NCI-H128 (cell line): Measurements from ENCODE around the gene AKAP8L.

Experiments used
- DNase-seq: peaks from one replicate; lab custom pipeline; 2025; ENCODE audit not compliant: unreplicated experiment; lab: John Stamatoyannopoulos, UW

Gene AKAP8L

DNA sequence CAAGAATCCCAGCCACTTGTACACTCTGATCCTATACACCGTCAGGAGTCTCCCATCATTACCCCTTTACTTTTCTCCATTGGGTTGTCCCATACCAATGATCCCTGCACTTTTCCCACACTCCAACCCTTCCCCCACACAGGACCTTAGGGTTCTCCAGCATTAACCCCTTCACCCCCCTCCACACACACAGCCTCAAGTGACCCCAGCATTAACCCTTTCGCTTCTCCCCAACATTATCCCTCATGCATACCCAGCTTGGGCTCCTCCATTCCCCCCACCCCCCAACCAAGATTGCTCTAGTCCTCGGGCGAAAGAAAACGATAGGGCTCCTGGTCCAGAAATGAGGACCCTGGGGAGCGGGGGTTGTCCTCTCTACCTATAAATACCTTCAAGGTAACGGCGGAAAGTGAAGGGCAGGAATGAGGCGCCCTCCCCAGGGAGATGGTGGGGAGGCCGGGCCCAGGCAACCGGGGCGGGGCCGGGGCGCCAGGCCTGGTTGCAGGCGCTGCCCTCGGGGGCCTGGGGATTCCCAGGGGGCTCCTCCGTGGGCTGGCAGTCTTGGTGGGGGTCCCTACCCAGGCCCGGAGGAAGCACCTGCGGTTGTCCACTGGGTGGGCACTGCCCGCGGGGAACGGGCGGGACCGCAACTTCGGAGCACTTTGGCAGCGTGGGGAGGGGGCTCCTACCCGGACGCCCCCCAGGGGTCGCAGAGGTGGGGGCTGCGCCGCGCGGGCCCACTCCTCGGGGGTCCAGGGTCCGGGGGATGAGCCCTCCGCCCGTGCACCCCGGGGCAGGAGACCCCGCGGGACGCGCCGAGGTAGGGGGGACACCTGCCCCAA is 30.2 kb upstream of the AKAP8L start:
- DNase-seq: no peak

DNA sequence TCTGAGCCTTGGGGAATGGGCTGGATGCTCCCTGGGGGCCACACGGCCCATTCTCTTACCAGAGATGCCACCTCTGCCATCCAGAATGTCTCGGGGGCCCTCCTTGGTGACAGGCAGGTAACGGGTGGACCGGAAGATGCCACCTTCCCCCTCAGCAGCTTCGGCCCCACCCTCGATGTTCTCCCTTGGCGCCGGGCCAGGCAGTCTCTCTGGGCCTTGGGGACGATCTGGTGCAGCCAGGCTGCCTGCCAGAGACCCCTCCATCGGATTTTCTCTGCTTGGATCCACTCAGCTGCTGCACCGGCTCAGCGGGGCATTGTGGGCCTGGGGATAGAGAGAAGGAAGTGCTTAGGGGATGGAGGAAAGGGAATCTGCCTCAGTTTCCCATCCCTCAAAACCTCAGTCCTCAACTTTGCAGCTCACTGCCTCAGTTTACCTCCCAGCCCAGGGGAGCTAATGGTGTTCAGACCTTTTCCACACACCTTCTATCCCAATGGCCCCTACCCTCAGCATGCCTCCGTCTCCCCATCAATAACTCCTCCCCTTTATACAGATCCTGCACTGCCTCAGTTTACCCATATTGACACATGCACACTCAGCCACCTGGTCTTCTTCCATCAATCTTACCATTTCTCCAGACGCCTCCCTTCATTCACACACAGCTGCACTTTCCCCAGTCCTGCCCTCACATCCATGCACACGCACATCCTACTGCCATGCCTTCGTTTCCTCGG is 29.4 kb upstream of the AKAP8L start:
- DNase-seq: no peak

DNA sequence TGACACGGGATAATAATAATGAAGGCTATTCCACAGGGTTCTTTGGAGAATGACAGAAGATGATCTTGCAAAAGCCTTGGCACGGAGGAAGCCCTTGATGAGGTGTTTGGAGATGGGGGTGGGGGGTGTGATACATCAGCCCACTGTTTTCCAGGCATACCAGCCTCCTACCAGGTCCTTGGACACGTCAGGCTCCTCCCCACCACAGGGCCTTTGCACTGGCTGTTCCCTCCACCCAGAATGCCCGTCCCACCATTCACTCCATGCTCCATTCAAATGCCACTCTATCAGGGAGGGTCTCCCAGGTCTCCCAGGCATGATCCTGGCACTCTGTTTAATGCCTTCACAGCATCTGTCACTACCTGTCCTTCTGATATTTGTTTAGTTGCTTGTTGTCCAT is 28.3 kb upstream of the AKAP8L start:
- DNase-seq: no peak

DNA sequence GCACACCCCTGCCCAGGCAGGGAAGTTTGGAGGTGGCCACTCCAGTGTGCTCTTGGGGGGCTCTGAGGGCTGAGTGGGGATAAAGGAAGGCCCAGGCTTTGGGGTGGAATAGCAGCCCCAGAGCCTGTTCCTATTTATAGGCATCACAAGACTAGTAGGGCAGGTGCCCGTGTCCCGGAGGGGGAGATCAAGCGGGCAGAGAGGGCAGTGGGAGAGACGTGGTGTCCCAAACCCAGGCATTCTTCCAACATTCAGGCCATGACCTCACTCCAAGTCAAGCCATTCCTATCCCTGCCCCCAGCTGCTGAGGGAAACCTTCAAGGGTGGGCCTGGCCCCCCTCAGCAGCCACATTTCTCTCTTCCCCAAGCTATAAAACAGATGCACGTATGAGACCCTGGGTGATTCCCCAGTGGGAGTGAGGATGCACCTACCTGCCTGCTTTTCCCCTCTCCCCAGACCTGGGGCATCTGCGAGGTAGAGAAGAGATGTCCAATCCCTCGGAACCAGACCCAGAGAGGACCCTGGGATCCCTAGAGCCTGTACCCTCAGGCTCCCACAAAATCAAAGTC is 27.1 kb upstream of the AKAP8L start:
- DNase-seq: no peak

DNA sequence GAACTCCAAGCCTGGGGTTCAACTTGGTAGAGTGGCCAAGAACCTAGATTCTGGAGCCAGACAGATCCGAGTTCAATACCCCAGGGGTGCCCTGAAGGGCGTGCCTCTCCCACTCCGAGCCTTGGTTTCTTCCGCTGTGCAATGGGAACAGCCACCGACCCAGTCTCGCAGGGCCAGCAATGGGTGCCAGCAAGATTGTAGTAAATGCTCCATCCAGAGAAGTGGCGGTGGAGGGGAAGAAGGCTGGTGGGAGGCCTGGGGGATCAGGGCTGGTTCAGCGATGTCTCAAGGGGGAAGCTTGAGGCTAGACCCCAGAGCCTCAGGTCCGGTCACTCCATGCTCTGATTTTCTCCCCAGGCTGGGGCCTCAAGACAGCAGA is 26.4 kb upstream of the AKAP8L start:
- DNase-seq: no peak

DNA sequence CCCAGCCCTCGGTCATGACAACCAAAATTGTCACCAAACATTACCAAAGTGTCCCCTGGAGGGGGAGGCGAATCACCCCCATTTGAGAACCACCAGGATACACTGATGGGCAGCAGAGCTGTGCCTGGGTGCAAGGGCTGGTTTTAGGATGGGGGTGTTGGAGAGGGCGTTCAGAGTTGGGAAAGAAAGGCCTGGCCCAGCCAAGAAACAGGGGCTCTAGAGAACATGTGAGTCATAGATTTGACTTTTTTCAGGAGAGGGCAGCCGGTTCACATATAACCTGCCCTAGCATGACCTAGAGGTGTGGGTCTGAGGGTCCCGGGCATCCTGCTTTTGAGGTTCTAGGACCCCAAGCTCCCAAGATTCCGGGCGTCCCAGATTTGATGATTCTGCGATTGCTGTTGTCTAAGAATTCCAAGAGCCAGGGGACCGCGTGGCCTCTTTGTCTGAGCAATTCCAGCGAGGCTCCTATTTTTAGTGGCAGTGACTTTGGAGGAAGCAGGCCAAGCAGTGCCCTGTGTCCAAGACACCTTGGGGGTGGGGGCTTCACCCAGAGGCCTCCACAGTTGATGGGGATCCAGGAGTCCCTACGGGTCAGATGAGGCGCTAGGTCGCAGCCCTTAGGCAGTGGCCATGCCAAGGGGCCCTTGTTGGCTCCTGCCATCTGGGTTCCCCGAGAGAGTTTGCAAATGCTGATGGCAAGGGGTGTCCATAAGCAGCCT is 25.9 kb upstream of the AKAP8L start:
- DNase-seq: no peak

DNA sequence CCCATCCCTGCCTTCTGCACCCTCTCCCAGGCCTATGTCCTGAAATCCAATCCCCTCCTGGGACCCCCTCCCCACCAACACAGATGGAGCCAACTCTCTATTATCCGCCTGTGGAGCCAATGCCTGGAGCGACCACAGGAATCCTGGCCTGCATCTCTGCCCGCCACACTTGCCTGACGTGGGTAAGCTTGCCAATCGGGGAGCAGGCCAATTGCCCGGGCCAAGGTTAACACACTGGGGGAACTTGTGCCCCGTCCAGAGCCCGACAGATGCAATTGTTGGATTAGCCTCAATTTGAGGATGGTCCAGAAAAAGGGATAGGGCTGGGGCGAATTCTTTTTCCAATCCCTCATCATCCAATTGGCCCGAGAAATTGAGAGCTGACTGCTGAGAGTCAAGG is 25.1 kb upstream of the AKAP8L start:
- DNase-seq: no peak

DNA sequence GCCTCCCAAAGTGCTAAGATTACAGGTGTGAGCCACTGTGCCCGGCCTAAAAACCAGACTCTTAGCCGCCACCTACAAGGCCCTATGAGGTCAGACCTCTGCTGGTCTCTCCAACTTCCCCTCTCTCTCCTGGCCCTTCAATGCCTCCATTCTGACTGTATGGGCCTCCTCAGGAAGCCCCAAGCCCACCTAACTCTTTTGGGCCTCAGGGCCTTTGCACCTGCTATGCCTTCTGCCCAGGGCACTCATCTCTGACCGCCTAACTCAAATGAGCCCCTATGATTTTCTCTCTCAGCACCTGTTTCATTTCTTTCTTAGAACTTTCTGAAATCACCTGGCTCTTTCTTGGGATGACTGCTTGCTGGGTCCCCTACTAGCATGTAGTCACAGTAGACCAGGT is 24.5 kb upstream of the AKAP8L start:
- no peak for DNase-seq

DNA sequence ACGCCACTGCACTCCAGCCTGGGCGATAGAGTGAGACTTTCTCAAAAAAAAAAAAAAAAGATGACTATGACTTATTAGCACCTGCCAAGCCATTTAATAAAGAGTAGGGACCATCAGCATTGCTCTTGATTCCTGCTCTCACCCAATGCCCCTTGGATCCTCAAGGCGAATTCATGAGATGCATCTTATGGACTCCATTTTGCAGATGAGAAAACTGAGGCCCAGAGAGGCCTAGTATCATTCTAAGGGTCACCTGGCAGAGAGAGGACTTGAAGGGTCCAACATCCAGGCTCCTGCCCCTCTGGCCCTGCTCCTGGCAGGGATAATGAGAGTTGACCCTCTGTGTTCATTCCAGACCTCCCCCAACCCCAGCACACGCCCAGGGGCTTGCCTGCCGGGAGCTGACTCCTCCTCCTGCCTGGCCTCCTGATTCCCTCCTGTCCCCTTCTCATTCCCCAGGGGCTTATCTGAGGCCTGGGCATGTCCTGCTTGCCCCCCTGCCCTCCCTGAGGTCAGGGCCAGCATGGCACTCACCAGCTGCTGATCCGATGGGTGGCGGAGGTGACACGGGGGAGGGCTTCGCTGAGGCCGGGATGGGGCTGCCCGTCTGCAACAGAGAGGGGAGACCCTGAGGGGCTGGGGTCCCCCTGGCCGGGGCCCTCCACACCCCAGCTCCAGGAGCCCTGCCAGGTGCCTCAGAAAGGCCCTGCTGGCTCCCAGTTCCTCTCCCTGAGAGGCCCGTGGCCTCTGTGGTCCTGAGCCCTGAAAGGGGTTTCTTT is 23.5 kb upstream of the AKAP8L start:
- DNase-seq: no peak

DNA sequence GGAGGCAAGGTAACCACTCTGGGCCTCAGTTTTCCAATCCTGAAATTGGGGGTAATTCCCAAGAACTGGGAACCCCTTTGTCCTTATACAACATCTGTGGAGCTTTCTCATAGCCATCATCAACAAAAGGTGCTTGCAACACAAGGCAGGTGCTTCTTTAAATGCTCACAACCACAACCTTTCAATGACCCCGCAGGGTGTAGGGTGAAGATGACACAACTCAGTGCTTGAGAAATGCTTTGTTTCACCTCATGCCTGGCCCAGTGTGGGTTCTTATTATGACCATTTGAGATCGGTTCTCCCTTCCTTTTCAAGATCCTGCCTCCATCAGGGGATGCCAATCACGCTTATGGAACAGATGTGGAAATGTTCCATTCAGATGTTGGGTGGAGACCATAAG is 22.5 kb upstream of the AKAP8L start:
- DNase-seq: no peak

DNA sequence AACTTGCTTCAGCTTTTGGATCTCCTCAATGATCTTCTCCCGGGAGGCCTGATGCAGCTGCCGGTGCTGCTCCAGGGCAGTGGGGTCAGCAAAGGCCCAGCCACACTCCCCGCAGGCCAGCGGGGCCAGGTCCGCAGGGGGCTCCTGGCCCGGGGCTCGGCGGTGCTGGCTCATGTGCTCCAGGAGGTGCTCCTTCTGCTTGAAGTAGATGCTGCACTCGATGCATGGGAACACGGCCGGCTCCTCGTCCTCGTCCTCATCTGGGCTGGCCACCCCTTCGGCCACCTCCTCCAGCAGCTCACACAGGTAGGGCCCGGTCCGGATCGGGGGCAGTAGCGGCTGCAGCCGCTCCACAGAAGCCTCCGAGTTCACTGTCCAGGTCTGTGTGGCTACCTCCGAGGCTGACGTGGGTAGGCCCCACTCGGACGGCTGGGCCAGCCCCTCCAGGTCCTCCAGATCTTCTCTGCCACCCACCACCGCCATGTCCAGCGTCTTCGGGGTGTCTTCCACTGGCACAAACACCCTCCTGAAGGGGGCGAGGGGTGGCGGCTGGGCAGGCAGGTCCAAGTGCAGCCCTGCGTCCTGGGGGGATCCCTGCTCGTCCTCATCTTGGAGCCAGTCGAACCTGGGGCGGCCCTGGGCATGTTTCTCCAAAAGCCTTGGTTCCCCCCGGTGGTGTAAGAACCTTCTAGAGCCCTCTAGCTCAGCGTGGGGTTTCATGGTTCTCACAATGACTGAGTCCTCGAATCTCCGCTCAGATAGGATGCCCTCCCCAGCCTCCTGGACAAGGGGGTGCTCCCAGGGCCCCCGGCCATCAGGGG is 21.2 kb upstream of the AKAP8L start:
- DNase-seq: no peak

DNA sequence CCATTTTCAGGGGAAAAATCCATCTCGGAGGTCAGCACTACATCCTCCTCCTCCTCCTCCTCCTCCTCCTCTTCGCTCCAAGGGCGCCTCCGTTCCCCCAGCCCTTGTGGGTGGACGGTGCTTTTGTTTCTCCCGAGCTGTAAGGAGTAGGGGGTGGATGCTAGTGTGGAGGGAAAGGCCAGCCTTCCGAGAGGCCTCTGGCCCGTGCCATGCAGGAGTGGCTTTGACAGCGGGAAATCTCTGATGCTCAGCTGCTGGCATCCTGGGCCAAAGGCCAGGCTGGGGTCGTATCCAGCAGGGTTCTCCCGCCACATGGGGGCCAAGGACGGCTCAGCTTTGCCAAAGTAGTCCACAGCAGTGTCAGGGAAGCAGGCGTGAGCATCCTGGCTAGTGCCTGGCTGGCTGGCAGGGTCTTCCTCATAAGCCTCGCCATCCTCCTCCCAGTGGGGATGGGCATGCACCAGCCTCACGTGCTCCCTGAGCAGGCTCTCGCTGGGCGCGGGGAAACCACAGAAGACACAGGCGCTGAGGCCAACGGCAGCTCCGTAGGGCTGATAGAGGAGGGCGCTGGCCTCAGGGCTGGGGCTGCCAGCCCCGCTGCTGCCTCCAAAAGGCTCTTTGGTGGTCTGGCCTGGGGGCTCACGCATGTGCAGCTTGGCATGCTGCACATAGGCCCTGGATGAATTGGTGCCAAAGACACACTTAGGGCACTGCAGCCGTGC is 20.5 kb upstream of the AKAP8L start:
- no peak for DNase-seq

DNA sequence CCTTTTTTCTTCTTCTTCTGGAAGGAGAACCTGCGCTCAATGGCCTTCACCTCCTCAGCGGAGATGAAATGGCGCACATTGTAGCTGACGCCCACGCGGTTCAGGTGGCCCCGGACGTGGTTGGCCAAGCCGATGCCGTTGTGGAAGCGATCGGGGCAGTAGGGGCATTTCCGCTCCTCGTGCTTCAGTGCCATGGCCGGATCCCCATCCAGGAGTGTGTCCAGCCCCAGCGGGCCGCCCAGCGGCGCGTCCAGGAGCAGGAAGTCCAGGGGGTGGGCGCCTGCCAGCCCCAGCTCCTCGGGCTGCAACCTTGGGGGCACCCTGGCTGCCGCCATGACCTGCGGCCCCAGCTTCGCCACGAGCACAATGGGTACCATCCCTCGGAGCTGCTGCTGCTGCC is 19.8 kb upstream of the AKAP8L start:
- DNase-seq: no peak

DNA sequence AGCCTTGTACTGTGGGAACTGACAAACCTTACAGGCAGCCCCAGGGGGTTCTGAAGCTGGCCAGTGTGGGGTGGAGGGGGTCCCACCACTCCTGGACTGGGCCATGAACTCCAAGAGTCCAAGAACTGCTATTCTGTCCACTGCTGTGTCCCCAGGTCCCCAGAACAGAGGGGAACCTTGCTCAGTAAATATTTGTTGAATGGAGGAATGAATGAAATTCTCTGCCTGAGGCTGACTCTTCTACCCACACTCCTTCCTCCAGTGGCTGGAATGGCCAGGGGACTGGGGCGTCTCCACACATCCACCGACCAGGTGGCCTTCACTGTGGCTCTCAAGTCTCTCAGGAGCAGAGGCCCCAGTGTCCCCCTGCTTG is 19.3 kb upstream of the AKAP8L start:
- no peak for DNase-seq

DNA sequence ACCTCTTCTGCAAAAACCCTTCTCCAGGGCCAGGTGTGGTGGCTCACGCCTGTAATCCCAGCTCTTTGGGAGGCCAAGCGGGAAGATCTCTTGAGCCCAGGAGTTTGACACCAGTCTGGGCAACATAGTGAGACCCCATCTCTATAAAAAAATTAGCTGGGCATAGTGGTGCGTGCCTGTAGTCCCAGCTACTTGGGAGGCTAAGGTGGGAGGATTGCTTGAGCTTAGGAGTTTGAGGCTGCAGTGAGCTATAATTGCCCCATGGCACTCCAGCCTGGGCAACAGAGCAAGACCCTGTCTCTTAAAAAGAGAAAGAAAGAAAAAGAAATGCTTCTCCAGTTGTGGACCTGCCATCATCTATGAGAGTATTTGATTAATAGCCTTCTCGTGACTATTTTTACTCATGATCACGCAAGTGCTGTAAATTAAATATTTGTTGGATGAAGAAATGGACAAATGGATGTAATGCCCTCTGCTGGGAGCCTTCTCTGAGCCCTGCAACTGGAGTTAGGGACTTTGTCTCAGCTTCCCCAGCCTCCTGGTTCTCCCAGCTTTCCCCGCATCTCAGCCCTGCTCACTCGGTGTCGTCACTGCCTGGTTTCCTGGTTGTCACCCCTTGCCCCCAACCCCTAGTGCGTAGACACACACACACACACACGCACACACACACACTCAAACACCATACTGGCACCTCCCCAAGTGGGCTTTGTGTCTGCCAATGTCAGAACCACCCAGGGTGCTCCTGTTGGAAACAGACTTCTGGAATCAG is 18.8 kb upstream of the AKAP8L start:
- DNase-seq: no peak

DNA sequence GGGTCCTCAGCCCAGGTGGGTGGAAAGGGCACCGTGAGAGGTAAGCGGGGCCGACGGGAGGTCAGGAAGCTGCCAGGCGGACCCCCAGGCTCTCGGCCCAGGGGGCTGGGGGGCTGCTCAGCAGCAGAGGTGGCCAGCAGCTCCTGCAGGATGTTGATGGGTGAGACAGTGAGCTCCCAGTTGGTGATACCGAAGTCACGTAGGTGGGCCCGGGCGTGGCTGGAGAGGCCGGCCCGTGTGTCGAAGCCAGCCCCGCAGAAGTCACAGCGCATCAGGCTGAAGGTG is 18.0 kb upstream of the AKAP8L start:
- no peak for DNase-seq

DNA sequence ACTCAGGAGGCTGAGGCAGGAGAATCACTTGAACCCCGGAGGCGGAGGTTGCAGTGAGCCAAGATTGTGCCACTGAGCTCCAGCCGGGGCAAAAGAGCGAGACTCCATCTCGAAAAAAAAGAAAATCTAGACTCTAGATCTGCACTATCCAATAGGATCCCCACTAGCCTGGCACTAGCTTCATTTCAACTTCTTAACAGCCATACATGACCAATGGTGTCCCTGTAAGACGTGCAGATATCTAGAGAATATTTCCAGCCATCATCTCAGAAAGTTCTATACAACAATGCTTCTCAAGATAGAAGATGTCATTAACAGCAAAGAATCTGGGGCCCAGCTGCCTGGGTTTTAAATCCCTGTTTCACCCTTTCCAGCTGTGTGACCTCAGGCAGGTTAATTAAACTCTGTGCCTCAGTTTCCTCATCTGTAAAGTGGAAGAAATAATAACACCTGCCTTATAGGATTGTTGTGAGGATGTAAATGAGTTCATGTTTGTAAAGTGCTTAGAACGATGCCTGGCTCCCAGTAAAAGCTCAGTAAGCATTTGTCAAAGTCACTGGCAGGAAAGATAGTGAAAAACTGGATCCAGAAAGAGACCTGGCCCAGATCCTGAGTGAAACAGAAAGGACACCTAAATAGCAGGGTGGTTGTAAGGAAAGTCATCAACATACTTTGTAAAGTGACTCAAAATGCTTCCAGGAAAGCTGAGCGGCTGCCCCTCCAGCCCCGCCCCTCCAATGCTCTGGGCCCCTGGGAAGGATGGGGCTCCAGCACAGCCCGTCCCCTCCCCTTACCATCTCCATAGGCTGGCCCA is 17.4 kb upstream of the AKAP8L start:
- DNase-seq: no peak

DNA sequence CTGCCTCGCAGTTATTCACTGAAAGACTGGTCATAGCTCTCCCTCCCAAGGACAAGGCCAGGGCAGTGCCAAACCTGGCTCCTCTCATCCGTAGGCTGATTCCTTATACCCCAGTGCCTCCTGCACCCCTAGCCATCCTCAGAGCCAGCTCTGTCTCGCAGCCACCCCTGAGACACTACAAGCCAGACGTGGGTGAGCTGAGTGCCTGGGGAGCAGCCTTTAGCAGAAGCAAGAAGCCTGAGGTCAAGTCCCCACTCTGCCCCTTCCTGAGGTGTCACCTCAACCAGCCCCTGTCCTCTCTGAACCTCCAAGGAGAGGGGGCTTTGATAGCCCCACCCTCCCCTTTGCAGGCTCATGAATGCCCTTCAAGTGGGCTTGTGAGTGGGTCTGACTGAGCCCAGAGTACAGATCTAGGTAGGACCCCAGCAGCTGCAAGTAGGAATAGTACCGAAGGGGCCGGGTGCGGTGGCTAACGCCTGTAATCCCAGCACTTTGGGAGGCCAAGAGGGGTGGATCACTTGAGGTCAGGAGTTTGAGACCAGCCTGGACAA is 14.8 kb upstream of the AKAP8L start:
- no peak for DNase-seq
